ENCODE data around the gene ADAMTSL1. TPM values are rescaled to one million over a fixed set of nuclear protein-coding genes. Genes with fewer than 3 reads are reported as not detected.

The ADAMTSL1 gene
- total and polyA plus RNA-seq, 12 donors = 0.37 to 5.2 (median 1.9) TPM

DNA sequence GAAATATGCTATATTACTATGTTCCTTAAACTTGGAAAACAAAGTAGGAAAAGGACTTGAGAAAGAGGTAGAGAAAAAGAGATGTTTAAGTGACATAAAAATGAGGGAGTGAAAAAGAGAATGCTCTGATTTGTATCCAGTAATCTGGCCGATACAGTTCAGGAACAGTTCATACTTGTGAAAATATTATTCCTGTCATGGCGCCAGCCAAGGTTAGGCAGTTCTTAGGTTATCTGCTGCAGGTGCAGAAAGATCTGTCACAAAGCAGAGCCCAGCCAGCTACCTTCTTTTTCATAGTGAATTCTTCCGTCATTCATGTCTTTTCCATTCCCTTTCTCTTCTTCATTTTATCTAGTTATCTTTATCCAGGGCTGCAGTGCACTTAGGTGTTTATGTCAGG, 256.3 kb downstream of the ADAMTSL1 start:
- intact Hi-C loops (cut with DNase I) = no loop called here
- Histone ChIP-seq H3K4me3 (no peak overlapping the region), H3K27ac (no peak overlapping the region), H3K9me3 (no peaks in the 10 kb centered on the region), H3K36me3 (no peaks in the 10 kb centered on the region), H3K4me1 (no peaks in the 10 kb centered on the region), H3K27me3 (no peaks in the 10 kb centered on the region)
- 88 to 91% methylated on average over 3 of the region's 3 CpGs for WGBS, 2 donors
- ATAC-seq = no peak
- DNase-seq = no peak
- no peak for TF ChIP-seq CTCF (IDR thresholded peaks at IDR 0.05)

- Histone ChIP-seq H3K27me3 (no peaks in the 10 kb centered on the region), H3K4me3 (no peak overlapping the region), H3K27ac (no peak overlapping the region), H3K4me1 (peaks cover 0 to 9% (median 0%) of the 10 kb centered on the region in 9 donors), H3K36me3 (no peaks in the 10 kb centered on the region), H3K9me3 (no peaks in the 10 kb centered on the region)
- DNase-seq (no peak), ATAC-seq (no peak)
- TF ChIP-seq CTCF (IDR thresholded peaks at IDR 0.05) = no peak
- intact Hi-C loops (cut with DNase I) = no loop called here
These were observed 265.2 kb downstream of the ADAMTSL1 start for GRCh38 chr9:18739127-18739526.

DNA sequence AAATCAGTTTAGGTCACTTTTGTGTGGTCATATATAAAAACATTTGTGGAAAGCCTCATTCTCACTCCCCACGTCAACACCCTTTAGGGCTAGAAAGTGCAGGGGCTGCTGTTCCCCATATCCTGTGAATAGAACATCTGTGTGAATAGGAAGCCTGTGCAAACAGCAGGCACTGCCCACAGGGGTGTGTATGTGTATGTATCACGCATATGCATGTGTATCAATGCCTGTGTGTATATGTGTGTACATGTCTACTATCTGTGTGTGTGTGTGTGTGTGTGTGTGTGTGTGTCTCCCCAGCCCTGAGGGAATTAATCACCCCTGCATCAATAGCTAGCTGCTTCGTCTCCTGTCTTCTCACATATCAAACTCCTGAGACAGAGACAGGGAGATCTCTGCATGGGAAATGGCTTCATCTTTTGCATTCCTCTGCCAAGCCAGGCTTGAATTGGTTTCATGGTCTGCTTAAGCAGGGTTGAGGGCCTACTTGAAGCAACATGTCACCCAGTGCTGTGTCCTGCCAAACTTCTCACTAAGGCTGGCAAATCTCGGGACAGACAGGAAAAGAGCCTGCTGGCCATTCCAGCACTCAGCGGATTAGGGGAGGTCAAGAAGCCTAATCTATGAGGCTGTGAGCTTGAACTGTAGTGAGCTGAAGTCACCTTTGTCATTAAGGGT, 265.8 kb downstream of the ADAMTSL1 start:
- WGBS, 2 donors = 67 to 75% methylated on average over 5 of the region's 5 CpGs
- Histone ChIP-seq H3K36me3 (no peaks in the 10 kb centered on the region), H3K4me3 (no peak overlapping the region), H3K9me3 (no peaks in the 10 kb centered on the region), H3K27ac (no peak overlapping the region), H3K27me3 (no peaks in the 10 kb centered on the region), H3K4me1 (peaks cover 0 to 9% (median 0%) of the 10 kb centered on the region in 9 donors)
- DNase-seq (no peak), ATAC-seq (peak; percentile 23 to 90 (median 73))
- intact Hi-C loops (cut with DNase I) = no loop called here
- no peak for TF ChIP-seq CTCF (IDR thresholded peaks at IDR 0.05)

DNA sequence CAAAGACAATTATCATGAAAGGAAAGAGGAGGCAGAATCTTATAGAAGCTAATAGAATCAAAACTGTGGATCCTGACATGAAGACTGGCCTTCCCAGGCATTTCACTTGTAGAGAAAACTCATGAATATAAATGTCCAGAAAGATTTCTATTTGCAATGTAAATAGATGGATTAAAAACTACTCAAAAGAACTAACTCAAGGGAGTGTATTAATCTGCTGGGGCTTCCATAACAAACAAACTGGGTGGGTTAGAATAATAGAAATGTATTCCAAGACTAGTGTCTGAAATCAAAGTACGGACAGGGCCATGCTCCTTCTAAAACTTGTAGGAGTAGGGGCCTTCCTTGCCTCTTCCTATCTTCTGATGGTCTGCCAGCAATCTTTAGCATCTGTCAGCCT, 267.4 kb downstream of the ADAMTSL1 start:
- DNase-seq (no peak), ATAC-seq (no peak)
- H3K36me3 ChIP-seq = no peaks in the 10 kb centered on the region
- WGBS, 2 donors = 98 to 100% methylated on average over 1 of the region's 1 CpG
- intact Hi-C loops (cut with DNase I) = no loop called here
- H3K27ac ChIP-seq = no peak overlapping the region
- TF ChIP-seq CTCF (IDR thresholded peaks at IDR 0.05) = no peak
- H3K4me3 ChIP-seq = no peak overlapping the region
- no peaks in the 10 kb centered on the region for H3K27me3 ChIP-seq
- no peaks in the 10 kb centered on the region for H3K9me3 ChIP-seq
- peaks cover 0 to 9% (median 0%) of the 10 kb centered on the region in 9 donors for H3K4me1 ChIP-seq
